H7 (cell line): ENCODE data around the gene EPHB1. TPM values are rescaled to one million over a fixed set of nuclear protein-coding genes. Genes with fewer than 3 reads are reported as not detected.
A peak's percentile ranks its signal among the peaks of the same experiment; 100 is the strongest.
"Not testable (repeated sequence)": the region's sequence is repeated elsewhere in the genome, so short reads cannot be mapped to it uniquely, and the experiment has no call there.

Experiments used
- DNase-seq: peaks from one replicate; pipeline ENCODE4 v3.0.0; 2012
- H3K27me3 ChIP-seq: 2 replicates; pipeline ENCODE4 v1.6.0; 2011; ENCODE audit warnings: mild to moderate bottlenecking, low read length; ENCODE audit not compliant: control insufficient read depth, insufficient read depth
- H3K36me3 ChIP-seq: replicated peaks from 2 replicates; pipeline ENCODE4 v1.5.1; 2011; ENCODE audit warnings: low read length; ENCODE audit not compliant: control insufficient read depth, insufficient read depth
- H3K4me3 ChIP-seq: 2 replicates; pipeline ENCODE4 v1.5.1; 2011; ENCODE audit warnings: low read depth, mild to moderate bottlenecking, control low read depth, low read length, moderate library complexity; ENCODE audit not compliant: insufficient read depth
- total RNA-seq: library from RNA; depleted of rRNA; stranded (reverse); fragments of >200 nt; shearing (Covaris generic); gene quantifications from 2 replicates; pipeline ENCODE4 v1.2.3, GENCODE V29; 2014

EPHB1 gene
- total RNA-seq, 1 experiment from 2014 or later = 3.3 TPM

DNA sequence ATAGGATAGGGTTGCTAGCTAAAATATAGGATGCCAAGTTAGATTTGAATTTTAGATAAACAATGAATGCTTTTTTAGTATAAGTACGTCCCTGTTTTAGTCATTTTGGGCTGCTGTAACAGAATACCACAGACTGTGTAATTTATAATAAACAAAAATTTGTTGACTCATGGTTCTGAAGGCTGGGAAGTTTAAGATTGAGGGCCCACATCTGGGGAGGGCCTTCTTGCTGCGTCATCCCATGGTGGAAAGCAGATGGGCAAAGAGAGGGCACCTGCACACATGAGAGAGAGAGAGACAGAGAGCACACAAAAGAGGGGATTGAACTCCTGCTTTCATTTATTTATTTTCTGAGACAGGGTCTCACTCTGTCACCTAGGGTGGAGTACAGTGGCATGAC is 246.5 kb downstream of the EPHB1 start:
- Histone ChIP-seq H3K27me3 (no peaks in the 10 kb centered on the region), H3K4me3 (no peak overlapping the region), H3K36me3 (no peaks in the 10 kb centered on the region)
- DNase-seq = no peak

DNA sequence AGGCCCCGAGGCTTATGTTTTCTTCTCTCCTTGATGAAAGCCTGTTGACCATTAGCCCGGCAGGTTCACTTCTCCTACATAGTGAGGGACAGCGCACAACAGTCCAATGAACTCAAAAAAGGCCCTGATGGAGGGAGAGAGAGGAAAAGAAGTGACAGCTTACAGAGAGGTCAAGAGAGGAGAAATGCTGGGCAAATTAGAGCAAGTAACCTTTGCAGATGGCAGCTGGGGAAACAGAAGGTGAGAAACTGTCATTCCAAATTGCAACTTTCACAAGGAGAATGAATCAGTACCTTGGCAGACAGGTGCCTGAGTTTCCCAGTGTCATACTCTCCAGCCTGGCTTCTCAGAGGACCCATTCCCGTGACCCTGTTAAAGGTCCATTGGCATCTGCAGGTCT is 252.0 kb downstream of the EPHB1 start:
- Histone ChIP-seq H3K27me3 (no peaks in the 10 kb centered on the region), H3K36me3 (no peaks in the 10 kb centered on the region), H3K4me3 (no peak overlapping the region)
- DNase-seq = no peak

DNA sequence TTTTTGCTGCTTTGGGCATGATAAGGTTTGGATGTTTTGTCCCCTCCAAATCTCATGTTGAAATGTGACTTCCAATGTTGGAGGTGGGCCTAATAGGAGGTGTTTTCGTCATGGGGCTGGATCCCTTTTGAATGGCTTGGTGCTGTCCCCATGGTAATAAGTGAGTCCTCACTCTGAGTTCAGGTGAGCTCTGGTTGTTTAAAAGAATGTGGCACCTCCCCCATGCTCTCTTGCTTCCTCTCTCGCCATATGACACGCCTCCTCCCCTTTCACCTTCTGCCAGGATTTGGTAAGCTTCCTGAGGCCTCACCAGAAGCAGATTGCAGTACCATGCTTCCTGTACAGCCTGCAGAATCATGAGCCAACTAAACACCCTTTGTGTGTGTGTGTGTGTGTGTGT is 255.5 kb downstream of the EPHB1 start:
- Histone ChIP-seq H3K36me3 (no peaks in the 10 kb centered on the region), H3K27me3 (no peaks in the 10 kb centered on the region)
- DNase-seq = peak; percentile 47

DNA sequence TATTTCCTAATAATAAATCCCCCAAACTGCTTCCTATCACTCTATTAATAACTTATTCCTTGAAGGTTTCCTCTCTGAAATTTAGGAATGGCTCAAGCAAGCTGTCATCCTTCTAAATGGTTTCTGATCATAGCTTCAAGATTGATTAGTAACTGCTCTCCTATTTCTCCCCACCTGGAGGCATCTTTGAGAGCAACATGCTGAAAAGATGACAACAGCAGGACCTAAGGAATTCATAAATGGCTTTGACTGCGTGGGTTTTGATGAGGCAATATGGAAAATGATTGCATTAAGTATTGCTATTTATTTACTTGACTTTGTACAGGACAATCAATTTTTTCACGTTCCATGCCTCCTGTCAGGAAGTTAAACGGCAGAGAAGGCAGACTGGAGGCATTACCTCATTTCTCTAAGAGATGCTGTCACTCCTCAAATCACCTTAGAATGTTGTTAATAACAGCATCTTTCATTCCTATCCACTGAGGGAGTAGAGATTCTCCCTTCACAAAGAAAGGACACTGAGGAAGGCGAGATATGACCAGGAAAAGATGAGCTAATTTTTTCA is 256.4 kb downstream of the EPHB1 start:
- H3K36me3 ChIP-seq = no peaks in the 10 kb centered on the region
- DNase-seq = no peak

More for the DNA sequence above, 255.5 kb downstream of the EPHB1 start:
- no peak overlapping the region for H3K4me3 ChIP-seq

DNA sequence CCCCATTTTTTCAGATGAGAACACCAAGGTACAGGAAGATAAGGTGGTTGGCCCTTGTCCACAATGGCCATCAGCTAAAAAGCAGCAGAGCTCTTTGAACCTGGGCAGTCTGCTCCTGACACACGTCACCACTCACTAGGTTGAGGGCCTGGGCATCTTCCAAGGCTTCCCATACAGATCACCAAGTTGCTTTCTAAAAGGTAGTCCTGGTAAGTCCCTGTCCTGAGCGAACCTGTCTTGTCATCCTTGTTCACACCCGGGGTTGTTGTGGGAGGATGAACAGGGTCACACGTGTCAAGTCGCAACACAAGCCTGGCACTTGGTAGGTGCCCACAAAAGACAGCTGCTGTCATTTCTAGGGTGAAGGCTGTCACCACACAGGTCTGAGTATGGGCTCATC is 260.4 kb downstream of the EPHB1 start:
- no peak for DNase-seq
- Histone ChIP-seq H3K36me3 (no peaks in the 10 kb centered on the region), H3K4me3 (no peak overlapping the region), H3K27me3 (no peaks in the 10 kb centered on the region)

More for the DNA sequence above, 256.4 kb downstream of the EPHB1 start:
- Histone ChIP-seq H3K27me3 (no peaks in the 10 kb centered on the region), H3K4me3 (no peak overlapping the region)

DNA sequence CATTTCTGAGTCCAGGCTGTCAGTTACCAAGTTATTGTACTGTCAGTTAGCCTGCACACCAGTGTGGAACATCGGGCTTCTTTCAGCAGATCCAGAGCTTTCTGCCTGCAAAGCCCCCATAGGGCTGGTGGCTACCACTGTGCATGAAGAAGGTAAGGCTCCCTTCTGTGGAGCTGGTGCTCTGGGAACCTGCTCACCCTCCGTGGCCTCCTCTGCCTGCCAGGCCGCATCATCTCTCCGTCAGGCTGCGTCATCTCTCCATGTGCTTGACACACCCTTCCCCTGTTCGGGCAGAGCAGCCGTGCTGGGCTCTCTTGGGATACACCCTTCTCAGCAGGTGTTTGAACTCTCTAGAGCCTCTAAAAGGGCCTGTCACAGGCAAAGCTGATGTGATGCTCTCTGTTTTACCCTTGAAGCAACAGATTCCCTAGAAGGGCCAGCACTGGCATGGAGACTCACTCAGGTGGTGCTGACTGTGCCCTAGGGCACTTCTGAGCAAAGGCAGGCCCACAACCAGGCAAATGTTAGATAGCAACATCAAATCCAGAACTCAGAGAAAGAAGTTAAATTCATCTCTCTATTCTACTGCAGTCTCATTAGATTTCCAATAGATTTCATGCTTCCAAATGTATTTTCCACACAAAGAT is 261.1 kb downstream of the EPHB1 start:
- Histone ChIP-seq H3K4me3 (no peak overlapping the region), H3K27me3 (no peaks in the 10 kb centered on the region), H3K36me3 (no peaks in the 10 kb centered on the region)
- DNase-seq = no peak

DNA sequence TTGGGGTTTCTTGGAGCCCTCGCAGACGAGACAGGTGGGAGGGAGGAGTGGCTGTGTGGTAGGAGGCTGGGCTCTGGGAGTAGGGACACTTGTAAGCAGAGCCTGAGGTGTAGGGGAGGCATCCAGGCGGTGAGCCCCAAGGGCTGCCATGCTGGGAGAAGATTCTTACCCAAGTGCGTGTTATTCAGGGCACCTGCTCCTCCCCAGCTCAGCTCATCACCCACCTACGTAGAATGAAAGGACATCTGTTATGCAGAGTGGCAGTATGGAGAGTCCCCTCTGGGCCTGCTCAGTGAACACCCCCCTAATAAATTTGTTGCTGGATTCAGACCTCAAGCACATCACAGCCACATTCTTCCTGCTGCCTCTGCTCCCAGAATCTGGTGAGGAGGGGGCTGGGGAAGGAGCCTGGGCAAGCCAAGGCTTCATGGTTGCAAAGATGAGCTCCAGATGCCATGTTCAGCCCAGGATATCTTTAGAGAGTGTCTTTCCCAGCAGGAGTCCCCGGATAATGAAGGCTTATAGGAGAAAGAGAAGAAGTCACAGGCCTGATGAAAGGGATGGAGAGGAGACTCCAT is 261.8 kb downstream of the EPHB1 start:
- H3K36me3 ChIP-seq = no peaks in the 10 kb centered on the region
- no peaks in the 10 kb centered on the region for H3K27me3 ChIP-seq
- no peak overlapping the region for H3K4me3 ChIP-seq
- DNase-seq = no peak

DNA sequence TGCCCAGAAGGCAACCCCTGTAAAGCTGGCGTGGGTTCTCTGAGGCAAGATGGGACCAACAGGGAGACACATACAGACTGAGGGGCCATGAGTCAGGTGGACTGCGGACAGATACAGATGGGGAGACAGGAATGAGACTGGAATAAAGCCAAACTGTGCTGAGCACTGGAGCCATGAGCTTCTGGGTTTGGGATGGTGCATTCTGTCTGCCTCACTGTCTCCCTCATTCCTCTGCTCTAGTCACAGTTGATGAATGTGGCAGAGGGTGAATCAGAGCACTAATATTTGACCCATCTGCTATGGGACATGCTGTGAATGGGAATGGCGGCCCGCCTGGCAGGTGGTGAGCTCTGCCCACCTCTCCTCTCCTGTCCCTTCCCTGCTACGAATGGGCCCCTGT is 262.9 kb downstream of the EPHB1 start:
- Histone ChIP-seq H3K4me3 (no peak overlapping the region), H3K27me3 (no peaks in the 10 kb centered on the region), H3K36me3 (no peaks in the 10 kb centered on the region)
- no peak for DNase-seq

DNA sequence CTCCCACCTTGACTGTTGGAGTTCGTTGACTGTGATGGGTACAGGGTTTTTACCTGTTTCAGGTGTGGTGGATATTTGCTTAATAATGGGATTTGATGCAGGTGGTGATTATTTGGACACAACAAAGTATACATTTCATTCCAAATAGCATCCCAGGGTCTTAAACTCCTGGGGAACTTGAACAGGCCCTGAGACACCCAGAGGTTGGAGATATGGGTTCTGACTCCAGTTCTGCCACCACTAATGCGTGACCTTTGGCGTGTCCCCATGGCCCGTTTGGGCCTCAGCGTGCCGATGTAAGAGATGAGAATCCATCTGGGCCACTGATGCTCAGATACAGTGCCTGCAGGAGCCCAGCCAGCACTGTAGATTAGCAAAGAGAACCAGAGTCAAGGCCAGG is 264.5 kb downstream of the EPHB1 start:
- DNase-seq = no peak
- H3K27me3 ChIP-seq = no peaks in the 10 kb centered on the region
- no peaks in the 10 kb centered on the region for H3K36me3 ChIP-seq
- H3K4me3 ChIP-seq = no peak overlapping the region

DNA sequence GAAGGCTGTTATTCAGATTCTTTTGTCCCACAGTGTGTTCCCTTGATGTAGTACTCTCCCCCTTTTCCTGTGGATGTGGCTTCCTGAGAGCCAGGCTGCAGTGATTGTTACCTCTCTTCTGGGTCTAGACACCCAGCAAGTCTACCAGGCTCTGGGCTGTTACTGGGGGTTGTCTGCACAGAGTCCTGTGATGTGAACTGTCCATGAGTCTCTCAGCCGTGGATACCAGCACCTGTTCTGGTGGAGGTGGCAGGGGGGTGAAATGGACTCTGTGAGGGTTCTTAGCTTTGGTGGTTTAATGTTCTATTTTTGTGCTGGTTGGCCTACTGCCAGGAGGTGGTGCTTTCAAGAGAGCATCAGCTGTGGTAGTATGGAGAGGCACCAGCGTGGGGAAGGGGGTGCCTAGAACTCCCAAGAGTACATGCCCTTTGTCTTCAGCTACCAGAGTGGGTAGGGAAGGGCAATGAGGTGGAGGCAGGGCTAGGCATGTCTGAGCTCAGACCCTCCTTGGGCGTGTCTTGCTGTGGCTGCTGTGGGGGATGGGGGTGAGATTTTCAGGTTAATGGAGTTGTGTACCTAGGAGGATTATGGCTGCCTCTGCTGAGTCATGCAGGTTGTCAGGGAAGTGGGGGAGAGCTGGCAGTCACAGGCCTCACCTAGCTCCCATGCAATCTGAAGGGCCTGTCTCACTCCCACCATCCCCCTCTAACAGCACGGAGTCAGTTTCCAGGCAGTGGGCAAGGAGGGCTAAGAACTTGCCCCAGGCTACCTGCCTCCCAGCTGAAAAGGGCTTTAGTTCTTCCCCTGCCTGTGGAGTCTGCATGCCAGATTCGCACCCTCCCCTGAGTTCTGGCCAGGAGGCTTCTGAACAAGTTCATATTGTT is 272.0 kb downstream of the EPHB1 start:
- H3K4me3 ChIP-seq, DNase-seq, H3K36me3 ChIP-seq, H3K27me3 ChIP-seq: not testable (repeated sequence)

DNA sequence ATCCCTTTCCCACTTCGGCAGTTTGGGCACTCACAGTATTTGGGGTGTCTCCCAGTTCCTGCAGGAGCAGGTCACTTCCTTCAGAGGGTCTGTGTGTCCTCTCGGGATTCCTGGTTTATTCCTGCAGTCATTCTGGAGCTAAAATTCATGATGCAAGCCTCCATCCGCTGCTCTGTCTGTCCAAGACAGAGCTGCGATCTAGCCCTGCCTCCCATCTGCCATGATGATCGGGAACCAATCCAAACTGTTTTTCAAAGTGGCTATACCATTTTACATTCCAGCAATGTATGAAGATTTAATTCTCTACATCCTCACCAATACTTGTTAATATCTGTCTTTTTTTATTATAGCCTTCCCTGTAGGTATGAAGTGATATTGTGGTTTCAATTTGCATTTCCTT is 273.0 kb downstream of the EPHB1 start:
- no peak for DNase-seq
- no peaks in the 10 kb centered on the region for H3K27me3 ChIP-seq
- H3K4me3 ChIP-seq = no peak overlapping the region
- H3K36me3 ChIP-seq = no peaks in the 10 kb centered on the region

DNA sequence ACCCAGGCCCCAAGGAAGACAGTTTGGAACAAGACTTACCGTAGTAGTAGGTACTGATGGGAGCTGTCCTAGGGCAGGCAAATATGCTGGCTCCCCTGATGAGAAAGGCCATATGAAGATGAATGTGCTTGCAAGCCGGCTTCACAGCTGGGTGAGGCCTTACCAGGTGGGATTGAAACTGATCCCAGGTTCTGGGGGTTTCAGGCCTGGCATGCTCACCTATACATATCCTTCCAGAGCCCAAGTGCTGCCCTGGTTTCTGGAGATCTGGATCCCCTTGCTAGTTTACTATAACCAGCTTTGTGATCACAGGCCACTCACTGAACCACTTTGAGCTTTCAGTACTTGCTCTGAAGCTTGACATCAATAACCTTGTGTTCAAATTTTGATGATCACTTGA is 274.3 kb downstream of the EPHB1 start:
- no peak overlapping the region for H3K4me3 ChIP-seq
- no peaks in the 10 kb centered on the region for H3K27me3 ChIP-seq
- H3K36me3 ChIP-seq = no peaks in the 10 kb centered on the region
- DNase-seq = no peak

DNA sequence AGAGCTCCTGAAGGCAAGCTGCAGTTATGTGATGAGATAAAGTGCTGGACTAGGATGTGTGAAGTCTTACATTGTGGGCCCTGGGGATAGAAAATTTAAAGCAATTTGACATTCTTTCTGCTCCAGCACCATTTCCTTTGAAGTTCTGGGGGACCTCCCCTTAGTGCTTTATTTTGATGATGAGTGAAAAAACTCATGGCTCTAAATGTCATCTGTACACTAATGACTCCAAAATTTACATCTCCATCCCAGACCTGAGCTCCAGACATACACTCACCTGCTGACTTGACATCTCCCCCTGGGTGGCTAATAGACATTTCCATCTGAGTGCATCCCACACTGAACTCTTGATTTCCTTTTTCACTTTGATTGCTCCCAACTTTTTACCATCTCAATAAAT is 276.4 kb downstream of the EPHB1 start:
- no peaks in the 10 kb centered on the region for H3K36me3 ChIP-seq
- DNase-seq = no peak
- no peaks in the 10 kb centered on the region for H3K27me3 ChIP-seq
- H3K4me3 ChIP-seq = no peak overlapping the region

DNA sequence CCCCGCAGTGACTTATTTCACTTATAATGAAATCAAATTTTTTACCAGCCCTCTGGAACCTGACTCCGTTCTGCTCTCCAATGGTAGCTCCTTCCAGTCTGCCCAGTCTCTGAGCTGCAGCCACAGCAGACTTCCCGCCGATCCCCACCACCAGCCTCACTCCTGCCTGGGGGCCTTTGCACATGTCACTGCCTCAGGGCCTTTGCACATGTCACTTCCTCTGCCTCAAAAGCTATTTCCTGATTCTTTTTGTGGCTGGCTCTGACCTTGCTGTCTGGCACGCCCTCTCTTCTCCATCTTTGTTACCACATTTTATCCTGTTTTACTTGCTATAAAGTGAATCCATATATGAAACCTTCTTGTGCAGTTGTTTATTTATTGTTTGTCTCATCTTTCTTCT is 277.4 kb downstream of the EPHB1 start:
- no peaks in the 10 kb centered on the region for H3K27me3 ChIP-seq
- H3K4me3 ChIP-seq = no peak overlapping the region
- DNase-seq = no peak

DNA sequence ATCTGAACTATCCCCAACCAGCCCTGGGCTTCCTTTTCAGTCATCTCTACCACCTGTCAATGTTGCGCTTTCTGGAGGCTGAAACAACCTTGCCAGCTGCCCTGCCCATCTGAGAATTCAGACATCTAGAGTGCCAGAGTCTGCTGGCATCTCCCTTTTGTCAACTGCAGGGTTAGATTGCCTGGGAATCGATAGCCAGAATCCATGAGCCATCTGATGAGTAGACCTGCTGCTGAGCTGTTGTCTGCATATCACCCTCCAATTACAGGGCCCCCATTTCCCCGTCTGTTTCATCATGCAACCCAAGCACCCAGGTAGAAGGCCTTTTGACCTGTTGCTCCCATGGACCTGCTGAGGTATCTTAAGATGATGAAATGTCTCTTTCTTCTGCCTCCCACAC is 280.1 kb downstream of the EPHB1 start:
- no peaks in the 10 kb centered on the region for H3K36me3 ChIP-seq
- no peaks in the 10 kb centered on the region for H3K27me3 ChIP-seq
- DNase-seq = no peak

More for the DNA sequence above, 277.4 kb downstream of the EPHB1 start:
- no peaks in the 10 kb centered on the region for H3K36me3 ChIP-seq

More for the DNA sequence above, 280.1 kb downstream of the EPHB1 start:
- H3K4me3 ChIP-seq = no peak overlapping the region
